Cardiac fibroblast (primary cell): Measurements from ENCODE around the gene GLI2.
A peak's percentile ranks its signal among the peaks of the same experiment; 100 is the strongest.

Experiments
- DNase-seq, 2 donors: peaks; one replicate each; pipeline versions ENCODE4 v3.0.0 to v3.0.0-alpha.2; 2010; ENCODE audit warnings: low read depth in 2 of 2
- H3K4me3 ChIP-seq, 2 donors: replicated peaks in 1 of 2; 1 replicate in 1 of 2; 2 replicates in 1 of 2; pipeline ENCODE4 v1.5.1; 2011; ENCODE audit warnings: low read depth in 2 of 2, low read length in 2 of 2, mild to moderate bottlenecking in 2 of 2, moderate library complexity in 1 of 2
- CTCF ChIP-seq: IDR thresholded peaks from one replicate; pipeline ENCODE4 v1.5.1; 2011; ENCODE audit warnings: low read depth, mild to moderate bottlenecking, low read length, inconsistent platforms

GLI2 gene

GRCh38 chr2:120692691-120693090 lies 43.0 kb upstream of the GLI2 start:
- no peak for TF ChIP-seq CTCF
- DNase-seq, result no peak
- H3K4me3 ChIP-seq, result no peak overlapping the region

GRCh38 chr2:120693121-120693520 lies 42.5 kb upstream of the GLI2 start:
- no peak for TF ChIP-seq CTCF
- DNase-seq, result peak in 1 of 2 donors; percentile 48
- no peak overlapping the region for H3K4me3 ChIP-seq

DNA sequence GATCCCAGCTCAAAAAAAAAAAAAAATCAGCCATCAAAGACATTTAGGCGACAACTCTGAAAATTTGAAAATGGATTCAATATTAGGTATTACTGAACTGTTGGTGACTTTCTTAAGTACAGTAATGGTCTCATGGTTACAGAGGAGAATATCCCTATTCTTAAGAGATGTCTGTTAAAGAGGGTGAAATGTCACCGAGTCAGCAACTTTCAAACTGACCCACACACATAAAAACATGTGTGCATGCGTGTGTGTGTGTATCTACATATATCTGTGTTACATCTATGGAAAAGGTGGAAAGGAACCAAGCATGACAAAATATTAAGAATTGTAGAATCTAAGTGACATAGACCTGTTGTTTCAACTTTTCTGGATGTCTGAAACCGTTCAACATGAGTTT lies 41.6 kb upstream of the GLI2 start:
- DNase-seq, result no peak
- H3K4me3 ChIP-seq, result no peak overlapping the region
- no peak for TF ChIP-seq CTCF

DNA sequence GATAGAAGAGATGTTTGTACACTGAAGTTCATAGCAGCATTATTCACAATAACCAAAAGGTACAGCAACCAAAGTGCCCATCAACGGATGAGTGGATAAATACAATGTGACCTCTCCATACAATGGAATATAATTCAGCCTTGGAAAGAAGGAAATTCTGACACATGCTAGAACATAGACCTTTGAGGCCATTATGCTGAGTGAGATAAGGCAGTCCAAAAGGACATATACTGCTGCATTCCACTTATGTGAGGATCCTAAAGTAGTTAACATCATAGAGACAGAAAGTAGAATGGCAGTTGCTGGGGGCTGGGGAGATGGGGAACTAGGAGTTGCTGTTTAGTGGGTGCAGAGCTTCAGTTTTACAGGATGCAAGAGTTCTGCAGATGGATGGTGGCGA lies 38.2 kb upstream of the GLI2 start:
- DNase-seq, result no peak
- H3K4me3 ChIP-seq, result no peak overlapping the region
- TF ChIP-seq CTCF, result no peak

GRCh38 chr2:120699292-120699691 lies 36.4 kb upstream of the GLI2 start:
- no peak for DNase-seq
- H3K4me3 ChIP-seq, result no peak overlapping the region
- no peak for TF ChIP-seq CTCF

GRCh38 chr2:120700659-120701058 lies 35.0 kb upstream of the GLI2 start:
- no peak for TF ChIP-seq CTCF
- no peak overlapping the region for H3K4me3 ChIP-seq
- DNase-seq, result no peak

DNA sequence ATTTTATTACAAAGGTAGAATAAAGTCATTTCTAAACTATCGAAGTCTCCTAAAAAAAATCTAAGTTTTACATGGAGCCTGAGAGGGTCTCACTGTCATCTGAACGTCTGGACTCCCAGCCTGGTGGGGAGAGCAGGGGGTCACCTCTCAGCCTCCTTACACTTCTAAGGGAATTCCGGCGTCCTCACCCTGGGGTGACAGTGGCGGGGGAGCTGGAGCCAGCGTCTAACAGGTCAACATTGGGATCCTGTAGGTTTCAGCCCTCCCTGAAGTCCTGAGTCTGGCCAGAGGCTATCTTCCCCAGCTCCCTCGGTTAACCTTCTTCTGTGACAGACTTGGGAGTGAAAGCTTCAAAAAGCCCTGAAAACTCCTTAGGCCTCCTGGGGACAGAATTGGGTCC lies 34.6 kb upstream of the GLI2 start:
- no peak overlapping the region for H3K4me3 ChIP-seq
- no peak for DNase-seq
- TF ChIP-seq CTCF, result no peak
